HL-60 (cell line): ENCODE data around the gene GORASP1.

Experiments
- DNase-seq, 2 experiments: peaks; one replicate each; pipeline ENCODE4 v3.0.0-alpha.2; 2010 to 2020; ENCODE audit warnings: low read depth in 1 of 2, low spot score in 1 of 2
- H3K27ac ChIP-seq: fragments of 250-450 bp; sonication (Bioruptor Pico); replicated peaks from 2 replicates; pipeline ENCODE4 v1.5.1; 2020; ENCODE audit warnings: mild to moderate bottlenecking, moderate library complexity
- H3K27me3 ChIP-seq: fragments of 250-450 bp; sonication (Bioruptor Pico); 2 replicates; pipeline ENCODE4 v1.5.1; 2021; ENCODE audit warnings: mild to moderate bottlenecking, moderate library complexity; ENCODE audit not compliant: insufficient read depth, poor library complexity, severe bottlenecking
- H3K4me3 ChIP-seq: replicated peaks from 2 replicates; pipeline ENCODE4 v1.5.1; 2011; ENCODE audit warnings: mild to moderate bottlenecking, control low read depth, low read length; ENCODE audit not compliant: insufficient read depth
- CTCF ChIP-seq: IDR thresholded peaks from one replicate; pipeline ENCODE4 v1.5.1; 2011; ENCODE audit warnings: low read length, control low read depth, inconsistent platforms; ENCODE audit not compliant: insufficient read depth
- GABPA ChIP-seq: IDR thresholded peaks from 2 replicates; pipeline ENCODE4 v1.6.1; 2012; ENCODE audit warnings: low read depth
- POLR2AphosphoS5 ChIP-seq: IDR thresholded peaks from 2 replicates; pipeline ENCODE4 v1.6.1; 2012; ENCODE audit warnings: low read depth
- REST ChIP-seq: IDR thresholded peaks from 2 replicates; pipeline ENCODE4 v1.6.1; 2012; ENCODE audit warnings: low read depth; ENCODE audit not compliant: insufficient replicate concordance
- SPI1 ChIP-seq: IDR thresholded peaks from 2 replicates; pipeline ENCODE4 v1.6.1; 2012; ENCODE audit warnings: low read depth, mild to moderate bottlenecking, borderline replicate concordance

The GORASP1 gene

GRCh38 chr3:39137435-39137936, 30.1 kb upstream of the GORASP1 start:
- TF ChIP-seq CTCF (no peak), GABPA (no peak), SPI1 (no peak), REST (no peak), POLR2AphosphoS5 (no peak)
- Histone ChIP-seq H3K27me3 (no peaks in the 10 kb centered on the region), H3K4me3 (no peak overlapping the region), H3K27ac (no peak overlapping the region)
- no peak for DNase-seq

- no peak overlapping the region for H3K27ac ChIP-seq
- TF ChIP-seq REST (no peak), POLR2AphosphoS5 (no peak), CTCF (no peak), SPI1 (no peak), GABPA (no peak)
- H3K4me3 ChIP-seq, result no peak overlapping the region
- no peaks in the 10 kb centered on the region for H3K27me3 ChIP-seq
- DNase-seq, result no peak
Measured at GRCh38 chr3:39136533-39137434, 29.4 kb upstream of the GORASP1 start.

GRCh38 chr3:39135170-39135805, 27.9 kb upstream of the GORASP1 start:
- no peak for TF ChIP-seq GABPA
- no peak for TF ChIP-seq CTCF
- TF ChIP-seq REST, result no peak
- TF ChIP-seq POLR2AphosphoS5, result no peak
- TF ChIP-seq SPI1, result no peak
- no peak for DNase-seq

More at GRCh38 chr3:39135170-39135805, 27.9 kb upstream of the GORASP1 start:
- Histone ChIP-seq H3K27me3 (no peaks in the 10 kb centered on the region), H3K4me3 (no peak overlapping the region), H3K27ac (no peak overlapping the region)
